GM19455 (cell line): ENCODE measurements around the gene MAML1.

Source experiments
- ATAC-seq: cut with Tn5 transposase; IDR thresholded peaks from one replicate; pipeline ENCODE4 v1.9.1; 2021; ENCODE audit not compliant: unreplicated experiment

MAML1 gene

GRCh38 chr5:179803651-179804554 lies 71.3 kb downstream of the MAML1 start:
- no peak for ATAC-seq

GRCh38 chr5:179804555-179804947 lies 71.9 kb downstream of the MAML1 start:
- ATAC-seq = no peak

- ATAC-seq = no peak
Observed at GRCh38 chr5:179805070-179805528, 72.5 kb downstream of the MAML1 start.

- peak; percentile 31 for ATAC-seq
Observed at GRCh38 chr5:179805529-179806249, 73.1 kb downstream of the MAML1 start.

- peak; percentile 68 for ATAC-seq
Observed at GRCh38 chr5:179806250-179807048, 73.8 kb downstream of the MAML1 start, which contains the start of gene MGAT4B. Gene MGAT4B, minus strand, starts transcription at chr5:179806866. Its CDS starts 283 bp downstream, at chr5:179806583.

GRCh38 chr5:179812135-179812825 lies 79.7 kb downstream of the MAML1 start:
- no peak for ATAC-seq

GRCh38 chr5:179812997-179813607 lies 80.5 kb downstream of the MAML1 start:
- ATAC-seq = no peak

GRCh38 chr5:179814090-179814489 lies 81.5 kb downstream of the MAML1 start:
- no peak for ATAC-seq

GRCh38 chr5:179815491-179816249 lies 83.0 kb downstream of the MAML1 start:
- no peak for ATAC-seq

- ATAC-seq = no peak
Observed at GRCh38 chr5:179816401-179816795, 83.8 kb downstream of the MAML1 start.

GRCh38 chr5:179816796-179817469 lies 84.3 kb downstream of the MAML1 start:
- ATAC-seq = no peak

GRCh38 chr5:179817470-179817840 lies 84.8 kb downstream of the MAML1 start:
- ATAC-seq = no peak

- ATAC-seq = no peak
Observed at GRCh38 chr5:179817890-179818745, 85.5 kb downstream of the MAML1 start.

- peak; percentile 51 for ATAC-seq
Observed at GRCh38 chr5:179818746-179819295, 86.2 kb downstream of the MAML1 start.

- ATAC-seq = no peak
Observed at GRCh38 chr5:179819296-179820126, 86.9 kb downstream of the MAML1 start.

GRCh38 chr5:179820127-179820482 lies 87.5 kb downstream of the MAML1 start:
- no peak for ATAC-seq
